ENCODE measurements around the gene SARDH.
A peak's percentile ranks its signal among the peaks of the same experiment; 100 is the strongest.
"Not testable (repeated sequence)": the region's sequence is repeated elsewhere in the genome, so short reads cannot be mapped to it uniquely, and the experiment has no call there.

SARDH gene

GRCh38 chr9:133685653-133686609 is 52.2 kb downstream of the SARDH start:
- DNase-seq (ENCODE audit: low read depth): no peak

DNA sequence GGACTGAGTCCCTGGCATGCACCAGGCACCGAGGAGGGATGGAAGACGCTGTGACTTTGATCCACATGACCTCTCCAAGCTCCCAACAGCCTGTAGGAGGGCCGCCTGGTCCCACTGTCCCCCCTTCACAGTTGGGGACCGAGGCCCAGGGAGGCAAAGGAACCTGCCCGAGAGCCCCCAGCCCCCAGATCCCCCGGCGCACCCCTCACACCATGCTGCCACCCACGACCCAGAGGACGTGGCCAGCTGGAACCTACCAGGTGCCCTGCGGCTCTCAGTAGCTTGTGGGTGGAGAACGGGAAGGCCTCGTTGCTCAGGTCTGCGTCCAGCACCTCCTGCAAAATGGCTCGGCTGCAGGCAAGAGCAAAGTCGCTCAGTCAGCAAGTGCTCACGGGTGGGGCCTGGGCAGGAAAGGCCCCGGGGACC is 53.2 kb downstream of the SARDH start:
- no peak for DNase-seq (ENCODE audit: low read depth)

- no peak for DNase-seq (ENCODE audit: low read depth)
These were observed 53.8 kb downstream of the SARDH start for GRCh38 chr9:133684121-133684935.

GRCh38 chr9:133683586-133684120 is 54.5 kb downstream of the SARDH start:
- peak; percentile 69 for DNase-seq (ENCODE audit: low read depth)

DNA sequence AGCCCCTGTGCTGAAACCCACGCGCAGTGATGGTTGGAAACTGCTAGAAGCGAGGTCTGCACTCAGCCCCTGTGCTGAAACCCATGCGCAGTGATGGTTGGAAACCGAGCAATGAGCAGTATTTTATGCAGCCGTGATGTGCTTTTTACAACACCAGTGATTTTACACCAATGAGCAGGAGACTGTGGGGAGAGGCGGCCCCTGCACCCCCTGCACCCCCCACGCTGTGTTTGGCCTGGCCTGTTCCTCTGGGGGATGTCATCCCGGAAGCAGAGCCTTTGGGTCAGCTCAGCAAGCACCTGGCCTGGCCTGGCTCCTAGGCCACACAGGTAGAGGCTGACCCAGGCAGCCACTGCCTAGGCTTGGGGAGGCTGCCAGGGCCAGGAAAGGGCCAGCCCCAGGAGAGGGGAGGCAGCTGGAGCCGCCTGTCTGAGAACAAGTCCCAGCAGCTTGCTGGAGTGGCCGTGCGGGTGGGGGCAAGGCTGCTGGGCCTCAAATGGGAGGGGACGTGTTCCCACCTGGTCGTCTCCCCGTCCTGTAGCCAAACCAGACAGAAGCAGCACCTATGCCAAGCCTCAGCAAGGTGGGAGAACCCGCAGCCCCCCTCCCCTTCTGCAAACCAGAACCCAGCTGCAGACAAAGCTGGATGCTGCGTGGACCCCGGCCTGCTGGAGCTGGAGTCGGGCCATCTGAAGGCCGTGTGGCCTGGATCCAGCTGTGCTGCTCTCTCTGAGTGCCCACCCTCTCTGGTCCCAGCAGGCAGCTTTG is 55.1 kb downstream of the SARDH start:
- DNase-seq (ENCODE audit: low read depth): no peak

GRCh38 chr9:133681658-133682306 is 56.4 kb downstream of the SARDH start:
- no peak for DNase-seq (ENCODE audit: low read depth)

DNA sequence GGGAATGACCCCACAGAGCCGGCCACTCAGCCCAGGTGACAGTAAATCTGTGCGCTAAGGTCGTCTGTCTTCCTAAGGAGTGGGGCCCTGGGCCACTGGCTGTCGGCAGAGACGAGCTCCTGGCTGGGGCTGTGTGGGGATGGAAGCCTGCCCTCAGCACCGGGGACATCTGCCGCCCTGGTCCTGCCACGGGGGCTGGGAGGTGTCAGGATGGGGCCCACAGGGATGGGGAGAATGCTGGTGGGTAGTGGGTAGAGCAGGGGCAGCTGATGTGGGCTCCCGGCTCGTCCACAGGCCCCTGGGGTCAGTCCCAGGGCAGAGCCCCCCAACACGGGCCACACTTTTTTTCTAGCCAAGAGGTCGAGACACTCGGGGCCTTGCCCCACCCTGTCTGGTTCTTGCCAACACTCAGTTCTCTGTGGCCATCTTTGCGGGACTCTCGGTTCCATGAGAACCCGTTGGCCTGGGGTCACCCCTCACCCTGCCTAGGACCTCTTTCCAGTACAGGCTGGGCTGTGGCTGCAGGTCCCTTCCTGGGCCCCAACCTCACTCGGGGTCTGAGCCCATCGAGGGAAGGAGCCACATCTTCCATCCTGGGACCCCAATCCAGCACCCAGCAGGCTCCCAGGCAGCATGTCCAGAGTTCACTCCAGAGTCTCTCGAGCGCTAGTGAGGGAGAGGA is 57.0 kb downstream of the SARDH start:
- no peak for DNase-seq (ENCODE audit: low read depth)

GRCh38 chr9:133680250-133680975 is 57.7 kb downstream of the SARDH start:
- DNase-seq (ENCODE audit: low read depth): no peak

DNA sequence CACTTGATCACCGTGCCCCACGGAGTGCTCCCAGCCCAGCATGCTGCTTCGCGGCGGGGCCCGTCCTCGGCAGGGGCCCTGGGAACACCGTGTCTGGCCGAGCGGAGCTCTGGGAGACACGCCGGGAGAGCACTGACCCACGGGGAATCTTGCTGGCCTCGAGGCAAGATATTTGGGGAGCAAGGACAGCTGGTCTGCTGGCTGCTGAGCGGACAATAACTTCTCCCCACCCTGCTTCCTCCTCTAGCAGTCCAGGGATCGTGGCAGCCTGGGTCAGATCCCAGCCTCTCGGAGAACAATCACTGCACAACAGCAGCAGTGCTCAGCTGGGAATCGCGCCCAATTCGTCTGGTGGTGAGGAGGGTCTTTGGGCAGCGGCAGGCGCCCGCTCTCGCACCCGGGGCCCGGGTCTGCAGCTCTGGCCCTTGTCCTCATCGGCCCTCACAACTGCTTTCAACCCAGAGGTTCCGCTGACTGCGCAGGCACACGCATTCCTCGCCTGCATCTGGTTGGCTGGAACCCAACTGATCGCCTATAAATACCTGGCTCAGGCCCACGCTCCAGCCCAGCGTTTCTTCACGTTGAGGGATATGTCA is 58.6 kb downstream of the SARDH start:
- no peak for DNase-seq (ENCODE audit: low read depth)

DNA sequence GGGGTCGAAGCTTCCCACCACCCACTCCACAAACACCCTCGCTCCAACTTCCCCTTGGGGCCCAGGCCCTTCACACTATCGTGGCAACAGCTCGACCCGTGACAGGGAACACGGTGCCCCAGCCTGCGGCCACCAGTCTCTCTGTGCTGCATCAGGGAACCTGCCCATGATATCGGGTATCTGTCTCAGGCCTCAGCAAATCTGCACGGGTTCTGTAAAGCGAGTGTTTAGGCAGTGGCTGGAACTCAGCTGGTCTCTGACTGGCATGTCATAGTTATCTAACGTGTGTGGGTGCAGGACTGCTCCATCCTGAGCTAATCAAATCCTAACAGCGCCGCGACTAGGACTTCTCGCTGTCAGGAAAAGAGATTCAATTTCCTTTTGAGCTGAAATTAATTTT is 59.1 kb downstream of the SARDH start:
- DNase-seq (ENCODE audit: low read depth): no peak

- peak; percentile 57 for DNase-seq (ENCODE audit: low read depth)
These were observed 60.8 kb downstream of the SARDH start for GRCh38 chr9:133677126-133678010.

GRCh38 chr9:133676450-133676849 is 61.7 kb downstream of the SARDH start:
- DNase-seq (ENCODE audit: low read depth): no peak

- DNase-seq (ENCODE audit: low read depth): not testable (repeated sequence)
These were observed 62.4 kb downstream of the SARDH start for GRCh38 chr9:133675796-133676195.

- DNase-seq (ENCODE audit: low read depth): no peak
These were observed 64.1 kb downstream of the SARDH start for GRCh38 chr9:133674091-133674490.

DNA sequence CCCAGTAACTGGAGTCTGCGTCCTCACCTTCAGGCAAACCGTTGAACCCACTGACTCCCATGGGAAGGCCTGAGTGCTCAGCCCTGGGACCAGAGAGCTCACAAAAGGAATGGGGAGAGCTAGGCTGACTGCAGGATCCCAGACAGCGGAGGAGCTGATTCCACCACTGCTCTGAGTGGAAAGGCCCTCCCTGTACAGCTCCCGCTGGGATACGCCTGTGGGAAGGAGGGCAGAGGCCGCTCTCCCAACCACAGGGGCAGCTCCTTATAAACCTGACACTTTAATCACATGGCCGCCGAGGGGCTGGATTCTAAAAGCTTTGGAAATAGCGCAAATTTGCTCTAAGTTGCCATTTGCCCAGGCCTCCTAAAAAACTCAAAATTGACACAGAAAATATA is 64.9 kb downstream of the SARDH start:
- DNase-seq (ENCODE audit: low read depth): no peak

GRCh38 chr9:133672503-133673257 is 65.5 kb downstream of the SARDH start:
- no peak for DNase-seq (ENCODE audit: low read depth)

DNA sequence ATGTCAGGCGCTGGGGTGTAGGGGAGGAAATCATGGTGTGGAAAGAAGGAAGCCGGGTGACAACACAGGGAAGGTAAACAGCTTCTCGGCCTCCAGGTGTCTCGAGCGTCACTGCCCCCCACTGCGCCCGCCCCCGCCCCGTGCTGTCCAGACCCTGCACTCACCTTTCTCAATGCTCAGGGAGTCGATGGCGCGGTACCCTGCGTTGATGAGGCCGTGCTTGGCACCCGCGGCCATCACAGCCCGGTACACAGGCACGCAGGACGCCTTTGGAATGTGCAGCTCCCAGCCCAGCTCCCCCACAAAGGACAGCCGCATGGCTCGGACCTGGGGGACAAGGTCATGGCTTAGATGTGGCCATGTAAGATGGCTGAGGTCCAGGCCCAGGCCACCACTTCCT is 66.8 kb downstream of the SARDH start:
- no peak for DNase-seq (ENCODE audit: low read depth)

DNA sequence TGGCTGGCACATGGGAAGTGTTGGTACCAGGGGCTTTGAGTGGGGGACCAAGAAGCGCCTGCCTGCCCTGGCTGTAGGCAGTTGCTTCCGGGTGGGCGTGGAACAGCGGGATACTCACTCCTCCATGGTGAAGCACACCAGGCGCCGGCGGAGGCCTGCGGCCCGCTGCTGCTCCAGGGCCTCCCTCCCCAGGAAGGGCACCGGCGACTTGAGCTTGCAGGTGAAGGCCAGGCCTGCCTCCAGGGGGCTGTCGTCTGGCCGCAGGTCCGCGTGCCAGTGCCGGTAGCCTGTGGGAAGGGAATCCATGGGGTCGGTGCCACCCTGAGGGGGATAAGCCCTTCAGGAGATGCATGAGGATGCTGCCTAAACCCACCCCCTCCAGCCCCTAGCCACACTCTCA is 67.7 kb downstream of the SARDH start:
- DNase-seq (ENCODE audit: low read depth): no peak
